ENCODE measurements around the gene CEPT1. TPM values are rescaled to one million over a fixed set of nuclear protein-coding genes. Genes with fewer than 3 reads are reported as not detected.

Gene CEPT1
- total and polyA plus RNA-seq, 2 of the 8 experiments (the other 6 are each of a cell fraction or from before 2014, with no cell fraction given) = 18.5 to 28.6 TPM

DNA sequence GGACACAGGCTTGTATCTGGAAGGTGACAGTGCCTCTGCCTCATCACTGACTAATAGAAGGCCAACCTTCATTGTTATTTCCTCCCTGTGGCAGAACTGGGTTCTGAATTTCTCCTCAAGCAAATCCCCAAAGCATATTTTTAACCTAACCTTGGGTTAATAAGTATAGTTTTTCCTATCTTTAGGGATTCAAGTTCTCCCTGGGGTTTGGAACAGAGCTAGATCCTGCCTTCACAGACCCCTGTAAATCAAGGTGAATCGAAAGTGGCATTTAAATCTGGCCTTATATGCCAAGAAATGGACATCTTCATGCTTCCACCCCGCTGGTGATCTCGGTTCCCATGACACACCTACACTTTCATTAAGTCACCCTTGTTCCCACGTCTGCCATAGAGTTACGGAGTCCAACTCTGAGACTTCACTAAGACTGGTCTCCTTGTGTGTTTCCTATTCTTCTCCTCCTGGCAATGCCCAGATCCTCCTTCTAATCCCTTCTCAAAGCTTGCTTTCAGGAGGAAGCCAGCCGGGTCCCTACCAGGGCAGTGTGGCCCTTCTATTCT, 83.2 kb downstream of the CEPT1 start:
- WGBS, 2 experiments (ENCODE audit: extremely low coverage in 1 of 2, insufficient coverage in 1 of 2, insufficient read length in 1 of 2, insufficient replicate concordance in 2 of 2, low coverage in 1 of 2, low lambda C conversion rate in 2 of 2, missing lambda C conversion rate in 1 of 2) = 75% methylated on average over 6 of the region's 6 CpGs; no CpG with 5 or more reads in 1 of the 2 experiments
- peak overlapping the region; percentile 60 for H2AFZ ChIP-seq (ENCODE audit: low read length)

More for the DNA sequence above, 83.2 kb downstream of the CEPT1 start:
- Histone ChIP-seq H4K8ac (ENCODE audit: extremely low read depth, insufficient read depth, low read length) (no peak overlapping the region), H3K27me3 (replicated peaks in 1 of 4; ENCODE audit: control insufficient read depth in 3 of 4, extremely low read depth in 1 of 4, insufficient read depth in 3 of 4, low read length in 3 of 4) (no peaks in the 10 kb centered on the region), H3K27ac (ENCODE audit: low read depth, low read length) (no peak overlapping the region), H3K79me1 (ENCODE audit: low read depth, low read length) (no peaks in the 10 kb centered on the region), H4K5ac (ENCODE audit: insufficient read length, low read depth, low read length) (no peak overlapping the region), H2AK5ac (ENCODE audit: low read depth, low read length) (no peak overlapping the region), H2BK5ac (ENCODE audit: low read depth, low read length) (no peak overlapping the region), H3K14ac (ENCODE audit: insufficient read length) (no peak overlapping the region), H3K4me3 (ENCODE audit: extremely low read depth in 1 of 4, insufficient read depth in 2 of 4, low read depth in 3 of 4, low read length in 4 of 4) (no peak overlapping the region), H3K23me2 (ENCODE audit: low read depth, low read length) (no peaks in the 10 kb centered on the region), H2BK120ac (replicated peaks; ENCODE audit: low read depth, low read length) (no peak overlapping the region), H2BK12ac (ENCODE audit: low read depth, low read length) (no peak overlapping the region), H4K91ac (replicated peaks; ENCODE audit: insufficient read length, low read length) (no peak overlapping the region), H3K56ac (replicated peaks; ENCODE audit: insufficient read length, low read depth, low read length) (no peak overlapping the region), H3K4ac (replicated peaks; ENCODE audit: insufficient read length, low read depth, low read length) (no peak overlapping the region), H3K9ac (replicated peaks in 1 of 4; ENCODE audit: extremely low read depth in 1 of 4, low read depth in 3 of 4, low read length in 3 of 4) (no peak overlapping the region), H2BK15ac (ENCODE audit: low read length) (no peak overlapping the region), H3K18ac (ENCODE audit: extremely low read depth, low read length) (no peak overlapping the region), H3K4me1 (replicated peaks in 1 of 4; ENCODE audit: control insufficient read depth in 3 of 4, insufficient read depth in 4 of 4, low read length in 3 of 4) (peaks cover 0 to 8% (median under 1%) of the 10 kb centered on the region in 4 experiments; a peak in 2 of 7 replicates), H3K36me3 (ENCODE audit: control insufficient read depth in 2 of 4, insufficient read depth in 4 of 4, low read length in 3 of 4) (no peaks in the 10 kb centered on the region), H4K20me1 (replicated peaks in 1 of 2; ENCODE audit: control insufficient read depth in 1 of 2, insufficient read depth in 2 of 2, low read length in 2 of 2) (no peaks in the 10 kb centered on the region), H2BK20ac (ENCODE audit: low read length) (no peak overlapping the region), H3K23ac (ENCODE audit: insufficient read length) (no peak overlapping the region), H3K79me2 (ENCODE audit: control insufficient read depth in 1 of 2, insufficient read depth in 2 of 2, low read length in 2 of 2) (no peaks in the 10 kb centered on the region), H3K4me2 (ENCODE audit: insufficient read depth in 1 of 2, low read depth in 2 of 2, low read length in 2 of 2) (no peak overlapping the region), H3K9me3 (ENCODE audit: insufficient read depth in 2 of 2, low read depth in 1 of 2, low read length in 1 of 2) (no peaks in the 10 kb centered on the region)
- FAIRE-seq (no peak), DNase-seq (ENCODE audit: low read depth in 1 of 2, low spot score in 2 of 2) (no peak)
- ChIA-PET POLR2A (ENCODE audit: partially characterized antibody) (interaction anchor here (0.8 to 1.4 kb wide), 3 partner anchors 110 to 125 kb away, joined by 3 to 5 read pairs (median 4); no protein-coding TSS in a partner anchor), CTCF (ENCODE audit: partially characterized antibody) (interaction anchor here (0.5 to 1.8 kb wide), 39 partner anchors 9 to 1566 kb away, joined by 3 to 58 read pairs (median 5); no protein-coding TSS in a partner anchor)
- TF ChIP-seq TAF7 (optimal IDR thresholded peaks at IDR 0.05; ENCODE audit: borderline replicate concordance, low read depth, low read length) = no peak
- TF ChIP-seq BACH1 (IDR thresholded peaks at IDR 0.05; ENCODE audit: low read length) = no peak
- TF ChIP-seq POLR2A (IDR thresholded peaks at IDR 0.05; ENCODE audit: control extremely low read depth in 1 of 2, low read depth in 2 of 2, low read length in 2 of 2) = no peak
- TF ChIP-seq JUN (IDR thresholded peaks at IDR 0.05; ENCODE audit: low read depth, low read length) = no peak
- no peak for TF ChIP-seq RAD21 (IDR thresholded peaks at IDR 0.05 in 1 of 2, conservative IDR thresholded peaks at IDR 0.05 in 1 of 2; ENCODE audit: low read depth in 2 of 2, low read length in 2 of 2)
- no peak for TF ChIP-seq TEAD4 (IDR thresholded peaks at IDR 0.05; ENCODE audit: low read depth, low read length)
- no peak for TF ChIP-seq CHD2 (IDR thresholded peaks at IDR 0.05; ENCODE audit: low read length)
- TF ChIP-seq RBBP5 (IDR thresholded peaks at IDR 0.05; ENCODE audit: borderline replicate concordance, low read depth, low read length) = no peak
- no peak for TF ChIP-seq HDAC6 (IDR thresholded peaks at IDR 0.05; ENCODE audit: low read depth, low read length)
- TF ChIP-seq BCL11A (IDR thresholded peaks at IDR 0.05; ENCODE audit: low read depth in 2 of 2, low read length in 2 of 2) = no peak
- TF ChIP-seq CBX8 (IDR thresholded peaks at IDR 0.05; ENCODE audit: borderline replicate concordance, low read depth, low read length) = no peak
- TF ChIP-seq MAFK (IDR thresholded peaks at IDR 0.05; ENCODE audit: low read depth, low read length) = no peak
- TF ChIP-seq NANOG (IDR thresholded peaks at IDR 0.05; ENCODE audit: insufficient read depth, low read depth, low read length, poor library complexity, severe bottlenecking) = no peak
- no peak for TF ChIP-seq KDM4A (IDR thresholded peaks at IDR 0.05; ENCODE audit: low read depth, low read length, severe bottlenecking)
